DMS53 (cell line): Measurements from ENCODE around the gene SHD.

ENCODE experiments used
- DNase-seq: peaks from one replicate; lab custom pipeline; 2025; lab: John Stamatoyannopoulos, UW

SHD gene

DNA sequence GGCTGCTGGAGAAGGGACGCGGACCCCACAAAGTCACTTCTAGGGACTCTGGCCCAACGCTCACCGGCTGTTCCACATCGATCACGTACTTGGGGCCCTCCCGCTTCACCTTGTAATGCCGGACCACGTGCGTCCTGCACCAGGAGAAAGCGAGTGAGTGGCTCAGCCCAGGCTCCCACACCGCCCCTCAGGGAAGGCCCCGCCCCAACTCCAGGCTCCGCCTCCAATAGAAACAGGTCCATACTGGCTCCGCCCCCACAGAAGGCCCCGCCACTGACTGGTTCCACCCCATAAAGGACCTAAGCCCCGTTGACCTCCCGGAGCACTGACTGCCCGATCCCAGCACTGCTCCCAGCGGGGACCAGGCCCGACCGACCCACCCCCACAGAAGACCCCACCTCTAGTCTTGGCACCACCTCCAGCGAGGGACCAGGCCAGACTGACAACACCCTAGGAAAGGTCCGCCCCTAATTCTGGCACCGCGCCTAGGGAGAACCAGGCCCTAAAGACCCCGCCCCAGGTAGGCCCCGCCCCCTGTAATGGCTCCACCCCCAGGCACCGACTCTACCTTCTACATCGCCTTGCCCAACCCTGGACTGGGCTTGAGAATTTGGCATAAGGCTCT is 48.3 kb downstream of the SHD start:
- DNase-seq, result peak; percentile 73

DNA sequence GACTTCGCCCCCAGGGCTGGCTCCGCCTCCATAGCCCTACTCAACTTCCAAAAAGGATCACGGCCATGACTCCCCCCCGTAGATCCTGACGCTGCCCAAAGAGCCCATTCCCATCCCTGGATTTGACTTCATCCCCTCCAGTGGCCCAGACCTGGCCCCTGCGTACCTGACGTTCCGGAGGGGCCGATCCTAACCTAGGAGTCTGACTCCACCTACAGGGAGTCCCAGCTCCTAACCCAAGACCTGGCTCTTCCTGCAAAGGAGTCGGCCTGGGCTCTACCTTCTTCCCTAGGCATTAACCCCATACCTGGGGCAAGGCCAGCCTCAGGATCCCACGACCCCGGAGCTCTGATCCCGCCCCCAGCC is 48.8 kb downstream of the SHD start:
- DNase-seq, result peak; percentile 85

DNA sequence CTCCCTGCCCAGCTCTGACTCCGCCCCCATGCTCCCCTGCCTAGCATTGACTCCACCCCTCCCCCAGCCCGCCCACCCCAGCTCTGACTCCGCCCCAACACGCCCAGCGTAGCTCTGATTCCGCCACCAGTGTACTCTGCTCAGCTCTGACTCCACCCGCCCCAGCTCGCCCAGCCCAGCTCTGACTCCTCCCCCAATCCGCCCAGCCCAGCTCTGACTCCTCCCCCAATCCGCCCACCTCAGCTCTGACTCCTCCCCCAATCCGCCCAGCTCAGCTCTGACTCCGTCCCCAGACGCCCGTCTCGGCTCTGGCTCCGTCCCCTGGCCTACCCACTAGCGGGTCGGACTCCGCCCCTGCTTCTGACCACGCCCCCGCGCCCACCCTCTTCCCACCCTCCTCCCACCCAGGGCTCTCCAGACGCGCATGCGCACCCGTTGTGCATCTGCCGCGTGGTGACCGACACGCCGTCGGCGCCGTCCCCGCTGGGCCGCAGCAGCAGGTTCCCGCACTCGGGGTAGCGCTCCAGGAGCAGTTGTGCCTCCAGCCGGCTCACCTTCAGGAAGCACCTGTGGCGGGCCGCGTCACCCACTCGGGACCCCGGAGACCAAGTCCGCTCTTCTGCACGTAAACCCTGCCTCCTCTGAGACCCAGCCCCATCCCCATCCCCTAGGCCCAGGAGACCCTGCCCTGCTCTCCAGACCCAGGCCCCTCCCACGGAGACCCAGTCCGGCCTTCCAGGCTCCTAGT is 49.4 kb downstream of the SHD start:
- peak; percentile 97 for DNase-seq

DNA sequence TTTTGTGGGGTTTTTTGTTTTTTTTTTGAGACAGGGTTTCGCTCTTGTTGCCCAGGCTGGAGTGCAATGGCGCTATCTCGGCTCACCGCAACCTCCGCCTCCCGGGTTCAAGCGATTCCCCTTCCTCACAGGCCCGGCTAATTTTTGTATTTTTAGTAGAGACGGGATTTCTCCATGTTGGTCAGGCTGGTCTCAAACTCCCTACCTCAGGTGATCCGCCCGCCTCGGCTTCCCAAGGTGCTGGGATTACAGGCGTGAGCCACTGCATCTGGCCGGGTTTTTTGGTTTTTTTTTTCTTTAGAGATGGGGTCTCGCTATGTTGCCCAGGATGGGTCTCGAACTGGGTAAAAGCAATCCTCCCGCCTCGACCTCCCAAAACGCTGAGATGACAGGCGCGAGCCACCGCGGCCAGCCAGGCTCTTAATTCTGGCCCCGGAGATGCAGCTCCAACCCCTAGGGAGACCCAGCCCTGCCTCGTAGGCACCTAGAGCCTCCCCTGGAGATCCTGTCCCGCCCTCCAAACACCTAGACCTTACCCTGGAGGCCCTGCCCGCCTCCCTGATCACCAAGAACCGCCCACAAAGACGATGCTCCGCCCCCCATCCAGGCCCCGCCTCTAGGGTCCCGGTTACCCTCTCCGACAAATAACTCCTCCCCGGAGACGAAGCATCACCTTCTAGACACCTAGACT is 50.1 kb downstream of the SHD start:
- DNase-seq, result peak; percentile 56

GRCh38 chr19:4329858-4330257 is 50.8 kb downstream of the SHD start:
- DNase-seq, result no peak

- DNase-seq, result no peak
Measured at GRCh38 chr19:4334929-4335570, 56.0 kb downstream of the SHD start.

DNA sequence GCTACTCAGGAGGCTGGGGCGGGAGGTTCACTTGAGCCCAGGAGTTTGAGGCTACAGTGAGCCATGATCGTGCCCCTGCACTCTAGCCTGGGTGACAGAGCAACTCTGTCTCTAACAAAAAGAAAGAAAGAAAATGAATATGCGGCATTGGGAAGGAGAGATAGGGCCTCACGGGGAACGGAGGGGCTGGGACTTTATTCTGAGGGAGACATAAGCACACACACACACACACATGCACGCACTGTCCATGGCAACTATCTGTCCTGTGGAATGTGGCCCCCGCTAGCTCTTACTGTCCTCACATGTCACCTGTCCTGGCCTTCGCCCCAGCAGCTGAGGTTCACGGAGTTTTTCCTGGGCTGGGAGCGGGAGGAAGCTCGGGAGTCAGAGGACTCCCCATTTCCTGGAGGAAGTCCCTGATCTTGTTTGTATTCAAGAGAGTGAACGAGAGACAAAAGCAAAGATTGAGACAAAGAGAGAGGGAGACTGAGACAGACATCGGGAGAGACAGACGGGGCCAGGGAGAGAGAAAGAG is 58.9 kb downstream of the SHD start:
- DNase-seq, result peak; percentile 70

DNA sequence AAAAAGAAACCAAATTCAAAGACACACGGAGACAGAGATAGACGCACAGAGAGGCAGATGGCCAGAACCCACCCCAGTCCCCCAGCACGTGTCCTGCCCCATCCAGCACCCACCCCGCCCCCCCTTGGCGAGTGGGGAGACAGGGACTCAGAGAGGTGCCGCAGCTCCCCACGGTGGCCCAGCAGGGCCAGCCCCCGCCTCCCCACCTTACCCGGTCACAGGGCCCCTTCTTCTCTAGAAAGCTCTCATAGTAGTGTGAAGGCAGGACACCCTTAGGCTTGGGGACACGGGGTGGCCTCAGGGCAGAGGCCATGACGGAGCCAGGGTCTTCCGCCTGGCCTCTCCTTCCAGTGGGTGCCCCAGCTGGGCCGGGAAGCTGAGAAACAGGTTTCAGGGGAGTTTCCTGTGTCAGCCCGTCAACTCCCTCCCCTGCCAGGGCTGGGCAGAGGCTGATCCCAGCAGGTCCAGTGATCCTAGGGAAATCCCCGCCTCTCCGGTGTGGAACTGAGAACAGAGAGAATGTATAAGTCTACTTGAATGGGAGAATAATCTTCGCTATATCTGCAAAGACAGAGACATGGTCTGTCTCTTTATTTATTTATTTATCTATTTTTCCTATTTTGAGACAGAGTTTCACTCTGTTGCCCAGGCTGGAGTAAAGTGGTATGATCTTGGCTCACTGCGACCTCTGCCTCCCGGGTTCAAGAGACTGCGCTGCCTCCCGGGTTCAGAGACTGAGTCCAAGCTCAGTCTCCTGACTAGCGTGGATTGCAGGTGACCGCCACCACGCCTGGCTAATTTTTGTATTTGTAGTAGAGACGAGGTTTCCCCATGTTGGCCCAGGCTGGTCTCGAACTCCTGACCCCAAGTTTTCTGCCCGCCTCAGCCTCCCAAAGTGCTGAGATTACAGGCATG is 59.6 kb downstream of the SHD start, which contains the start of gene STAP2:
TSS of gene STAP2 (minus strand) at position 387 of the 915 bp plus-strand sequence. CDS start at position 313, 74 bp downstream.
- peak; percentile 89 for DNase-seq
